Measurements from ENCODE around the gene SPNS1. TPM values are rescaled to one million over a fixed set of nuclear protein-coding genes. Genes with fewer than 3 reads are reported as not detected.
"Not testable (repeated sequence)": the region's sequence is repeated elsewhere in the genome, so short reads cannot be mapped to it uniquely, and the experiment has no call there.

SPNS1 gene
- total and polyA plus RNA-seq, 9 donors, result 4.5 to 25.5 (median 17.4) TPM

DNA sequence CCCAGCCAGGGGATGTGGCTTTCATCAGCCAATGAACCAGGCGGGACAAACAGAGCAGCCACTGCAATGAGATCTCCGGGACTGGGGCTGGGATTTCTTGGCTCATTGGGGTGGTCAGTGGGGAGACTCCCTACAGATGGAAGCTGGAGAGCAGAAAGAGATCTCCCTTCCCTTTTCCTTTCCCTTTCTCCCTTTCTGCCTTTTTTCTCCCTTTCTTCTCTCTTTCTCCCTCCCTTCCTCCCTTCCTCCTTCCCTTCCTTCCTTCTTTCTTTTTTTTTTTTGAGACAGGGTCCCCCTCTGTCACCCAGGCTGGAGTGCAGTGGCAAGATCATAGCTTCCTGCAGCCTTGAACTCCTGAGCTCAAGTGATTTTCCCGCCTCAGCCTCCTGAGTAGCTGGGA lies 24.3 kb downstream of the SPNS1 start:
- no peak for DNase-seq
- Histone ChIP-seq H3K27ac (no peak overlapping the region), H3K4me3 (no peak overlapping the region), H3K36me3 (no peaks in the 10 kb centered on the region), H3K4me1 (ENCODE audit: insufficient read depth) (no peaks in the 10 kb centered on the region), H3K27me3 (no peaks in the 10 kb centered on the region), H3K9me3 (no peaks in the 10 kb centered on the region)
- 60 to 64% (median 63%) methylated on average over 3 of the region's 3 CpGs for WGBS, 3 donors
- TF ChIP-seq POLR2A (IDR thresholded peaks at IDR 0.05), result no peak
- TF ChIP-seq CTCF (IDR thresholded peaks at IDR 0.05), result no peak
- TF ChIP-seq EP300 (IDR thresholded peaks at IDR 0.05), result no peak
- intact Hi-C loops (cut with DNase I), result no loop called here

GRCh38 chr16:28999577-28999976 lies 25.0 kb downstream of the SPNS1 start:
- DNase-seq, result no peak
- no peak overlapping the region for H3K27ac ChIP-seq
- H3K27me3 ChIP-seq, result no peaks in the 10 kb centered on the region
- no peaks in the 10 kb centered on the region for H3K9me3 ChIP-seq
- no peak for TF ChIP-seq EP300 (IDR thresholded peaks at IDR 0.05)
- TF ChIP-seq POLR2A (IDR thresholded peaks at IDR 0.05), result no peak
- no peak for TF ChIP-seq CTCF (IDR thresholded peaks at IDR 0.05)
- H3K36me3 ChIP-seq, result no peaks in the 10 kb centered on the region
- H3K4me1 ChIP-seq (ENCODE audit: insufficient read depth), result no peaks in the 10 kb centered on the region
- no peak overlapping the region for H3K4me3 ChIP-seq
- WGBS, 3 donors, result 65 to 71% (median 70%) methylated on average over 4 of the region's 4 CpGs
- intact Hi-C loops (cut with DNase I), result no loop called here

DNA sequence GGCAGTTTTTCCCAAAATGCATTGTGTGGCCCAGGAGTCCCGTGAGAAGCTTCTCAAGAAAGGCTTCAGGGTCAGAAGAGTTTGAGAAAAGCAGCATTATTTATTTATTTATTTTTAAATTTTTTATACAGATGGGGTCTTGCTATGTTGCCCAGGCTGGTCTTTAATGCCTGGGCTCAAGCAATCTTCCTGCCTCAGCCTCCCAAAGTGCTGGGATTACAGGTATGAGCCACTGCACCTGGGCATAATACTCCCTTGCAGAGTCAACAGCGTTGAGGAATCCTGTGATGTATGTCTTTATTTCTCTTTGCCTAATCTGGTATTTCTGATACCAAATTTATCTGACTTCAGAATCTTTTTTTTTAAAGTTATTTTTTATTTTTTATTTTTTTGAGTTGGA lies 25.4 kb downstream of the SPNS1 start:
- WGBS, 3 donors, result 74 to 85% (median 75%) methylated on average over 2 of the region's 2 CpGs
- Histone ChIP-seq H3K9me3 (no peaks in the 10 kb centered on the region), H3K27me3 (no peaks in the 10 kb centered on the region), H3K36me3 (no peaks in the 10 kb centered on the region), H3K27ac (no peak overlapping the region), H3K4me3 (no peak overlapping the region), H3K4me1 (ENCODE audit: insufficient read depth) (no peaks in the 10 kb centered on the region)
- intact Hi-C loops (cut with DNase I), result loop anchor here in 1 of 4 donors (10.0 kb wide), 1 partner anchor 745 kb away; the partner anchor contains the start of gene C16orf54
- no peak for TF ChIP-seq CTCF (IDR thresholded peaks at IDR 0.05)
- TF ChIP-seq EP300 (IDR thresholded peaks at IDR 0.05), result no peak
- no peak for TF ChIP-seq POLR2A (IDR thresholded peaks at IDR 0.05)
- DNase-seq, result no peak

DNA sequence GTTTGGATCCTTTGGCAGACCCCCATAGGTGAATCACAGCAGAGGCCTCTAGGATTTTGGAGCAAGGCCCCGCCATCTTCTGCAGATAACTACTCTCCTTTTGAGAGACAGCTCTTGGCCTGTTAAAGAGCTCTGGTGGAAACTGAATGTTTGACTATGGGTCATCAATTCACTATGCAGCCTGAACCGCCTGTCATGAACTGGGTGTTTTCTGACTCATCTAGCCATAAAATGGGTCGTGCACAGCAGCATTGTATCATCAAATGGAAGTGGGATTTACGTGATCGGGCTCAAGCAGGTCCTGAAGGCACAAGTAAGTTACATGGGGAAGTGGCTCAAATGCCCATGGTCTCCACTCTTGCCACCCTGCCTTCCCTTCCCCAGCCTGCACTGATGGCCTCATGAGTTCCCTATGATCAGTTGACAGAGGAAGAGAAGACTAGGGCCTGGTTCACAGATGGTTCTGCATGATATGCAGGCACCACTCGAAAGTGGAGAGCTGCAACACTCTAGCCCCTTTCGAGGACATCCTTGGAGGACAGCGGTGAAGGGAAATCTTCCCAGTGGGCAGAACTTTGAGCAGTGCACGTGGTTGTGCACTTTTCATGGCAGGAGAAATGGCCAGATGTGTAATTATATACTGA lies 30.0 kb downstream of the SPNS1 start:
- H3K4me3 ChIP-seq; H3K27me3 ChIP-seq; H3K36me3 ChIP-seq; DNase-seq; H3K4me1 ChIP-seq (ENCODE audit: insufficient read depth); H3K27ac ChIP-seq; H3K9me3 ChIP-seq: not testable (repeated sequence)
- intact Hi-C loops (cut with DNase I), result loop anchor here in 1 of 4 donors (10.0 kb wide), 1 partner anchor 740 kb away; the partner anchor contains the start of gene C16orf54
- 71 to 78% (median 75%) methylated on average over 9 of the region's 9 CpGs for WGBS, 3 donors
